ENCODE results near the gene TNNI2. TPM values are rescaled to one million over a fixed set of nuclear protein-coding genes. Genes with fewer than 3 reads are reported as not detected.

The TNNI2 gene
- total and polyA plus RNA-seq, 11 donors, result 0.22 to 3.3 (median 0.72) TPM; not detected in 8

GRCh38 chr11:1881442-1882264, 42.9 kb downstream of the TNNI2 start:
- ATAC-seq (peak; percentile 25 to 74 (median 36)), DNase-seq (peak; percentile 75 to 90 (median 84))
- intact Hi-C loops (cut with DNase I), result loop anchor here (1.0 to 10.0 kb wide), 9 partner anchors 36 to 271 kb away; partner anchors contain the start of genes TNNT3 (in 6 of the 10) and TNNI2 (in 3 of the 10)
- Histone ChIP-seq H3K27ac (peak overlapping the region; percentile 85 to 99 (median 96)), H3K27me3 (no peaks in the 10 kb centered on the region), H3K9me3 (no peaks in the 10 kb centered on the region), H3K36me3 (peaks cover 0 to 41% (median 22%) of the 10 kb centered on the region in 9 donors), H3K4me3 (peak overlapping the region in 2 of 12 donors; percentile 13 to 16), H3K4me1 (peaks cover 23 to 63% (median 54%) of the 10 kb centered on the region in 12 donors)
- TF ChIP-seq, protein P1, sequence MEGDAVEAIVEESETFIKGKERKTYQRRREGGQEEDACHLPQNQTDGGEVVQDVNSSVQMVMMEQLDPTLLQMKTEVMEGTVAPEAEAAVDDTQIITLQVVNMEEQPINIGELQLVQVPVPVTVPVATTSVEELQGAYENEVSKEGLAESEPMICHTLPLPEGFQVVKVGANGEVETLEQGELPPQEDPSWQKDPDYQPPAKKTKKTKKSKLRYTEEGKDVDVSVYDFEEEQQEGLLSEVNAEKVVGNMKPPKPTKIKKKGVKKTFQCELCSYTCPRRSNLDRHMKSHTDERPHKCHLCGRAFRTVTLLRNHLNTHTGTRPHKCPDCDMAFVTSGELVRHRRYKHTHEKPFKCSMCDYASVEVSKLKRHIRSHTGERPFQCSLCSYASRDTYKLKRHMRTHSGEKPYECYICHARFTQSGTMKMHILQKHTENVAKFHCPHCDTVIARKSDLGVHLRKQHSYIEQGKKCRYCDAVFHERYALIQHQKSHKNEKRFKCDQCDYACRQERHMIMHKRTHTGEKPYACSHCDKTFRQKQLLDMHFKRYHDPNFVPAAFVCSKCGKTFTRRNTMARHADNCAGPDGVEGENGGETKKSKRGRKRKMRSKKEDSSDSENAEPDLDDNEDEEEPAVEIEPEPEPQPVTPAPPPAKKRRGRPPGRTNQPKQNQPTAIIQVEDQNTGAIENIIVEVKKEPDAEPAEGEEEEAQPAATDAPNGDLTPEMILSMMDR (IDR thresholded peaks at IDR 0.05), result no peak
- peak in 1 of 2 donors; percentile 12 for TF ChIP-seq POLR2A (IDR thresholded peaks at IDR 0.05)
- WGBS, 4 donors, result 51 to 77% (median 58%) methylated on average over 12 to 43 of the region's 43 CpGs

- Histone ChIP-seq H3K9me3 (no peaks in the 10 kb centered on the region), H3K27ac (peak overlapping the region; percentile 85 to 99 (median 96)), H3K27me3 (no peaks in the 10 kb centered on the region), H3K4me1 (peaks cover 21 to 54% (median 45%) of the 10 kb centered on the region in 12 donors), H3K36me3 (peaks cover 0 to 48% (median 29%) of the 10 kb centered on the region in 9 donors), H3K4me3 (peak overlapping the region in 2 of 12 donors; percentile 13 to 16)
- no peak for TF ChIP-seq POLR2A (IDR thresholded peaks at IDR 0.05)
- TF ChIP-seq, protein P1 (IDR thresholded peaks at IDR 0.05), result peak; percentile 87 to 98 (median 93)
- ATAC-seq (peak; percentile 75 to 83 (median 78)), DNase-seq (peak; percentile 87 to 94 (median 88))
- intact Hi-C loops (cut with DNase I), result loop anchor here (1.0 to 10.0 kb wide), 9 partner anchors 35 to 270 kb away; partner anchors contain the start of genes TNNT3 (in 6 of the 10) and TNNI2 (in 3 of the 10)
- 29 to 41% (median 36%) methylated on average over 15 to 23 of the region's 23 CpGs for WGBS, 4 donors
Observed at GRCh38 chr11:1882265-1883238, 43.8 kb downstream of the TNNI2 start.

GRCh38 chr11:1883346-1884302, 44.8 kb downstream of the TNNI2 start:
- peak overlapping the region in 10 of 12 donors; percentile 11 to 99 (median 96) for H3K27ac ChIP-seq

More at GRCh38 chr11:1883346-1884302, 44.8 kb downstream of the TNNI2 start:
- DNase-seq (peak in 2 of 5 donors; percentile 25 to 57), ATAC-seq (no peak)
- Histone ChIP-seq H3K36me3 (peaks cover 0 to 57% (median 38%) of the 10 kb centered on the region in 9 donors), H3K9me3 (no peaks in the 10 kb centered on the region), H3K27me3 (no peaks in the 10 kb centered on the region), H3K4me1 (peaks cover 17 to 53% (median 37%) of the 10 kb centered on the region in 12 donors), H3K4me3 (no peak overlapping the region)
- 91 to 93% (median 93%) methylated on average over 14 of the region's 14 CpGs for WGBS, 4 donors
- TF ChIP-seq, protein P1 (IDR thresholded peaks at IDR 0.05), result no peak
- TF ChIP-seq POLR2A (IDR thresholded peaks at IDR 0.05), result no peak
- intact Hi-C loops (cut with DNase I), result loop anchor here (2.0 to 10.0 kb wide), 8 partner anchors 34 to 269 kb away; partner anchors contain the start of genes TNNT3 (in 6 of the 10) and TNNI2 (in 3 of the 10)

Data from heart left ventricle (tissue), 16 donors.